Endothelial cell (in vitro differentiated cells): ENCODE data around the gene RBM43. TPM values are rescaled to one million over a fixed set of nuclear protein-coding genes. Genes with fewer than 3 reads are reported as not detected.
"Not testable (repeated sequence)": the region's sequence is repeated elsewhere in the genome, so short reads cannot be mapped to it uniquely, and the experiment has no call there.

Experiments
- DNase-seq: peaks from one replicate; pipeline ENCODE4 v3.0.0; 2021; ENCODE audit warnings: low spot score
- H3K27ac Mint-ChIP-seq: one replicate; pipeline ENCODE4 v1.8.0; 2021; ENCODE audit warnings: mixed read lengths, inconsistent platforms; ENCODE audit not compliant: unreplicated experiment
- H3K27me3 Mint-ChIP-seq: one replicate; pipeline ENCODE4 v1.8.0; 2021; ENCODE audit warnings: mild to moderate bottlenecking, moderate library complexity, mixed read lengths, inconsistent platforms; ENCODE audit not compliant: unreplicated experiment
- H3K36me3 Mint-ChIP-seq: one replicate; pipeline ENCODE4 v1.8.0; 2021; ENCODE audit warnings: mild to moderate bottlenecking, low read depth, mixed read lengths, inconsistent platforms; ENCODE audit not compliant: unreplicated experiment
- H3K4me1 Mint-ChIP-seq: one replicate; pipeline ENCODE4 v1.8.0; 2021; ENCODE audit warnings: mild to moderate bottlenecking, mixed read lengths, inconsistent platforms; ENCODE audit not compliant: unreplicated experiment
- H3K4me3 Mint-ChIP-seq: one replicate; pipeline ENCODE4 v1.8.0; 2021; ENCODE audit warnings: mild to moderate bottlenecking, mixed read lengths, inconsistent platforms; ENCODE audit not compliant: unreplicated experiment
- H3K9me3 Mint-ChIP-seq: one replicate; pipeline ENCODE4 v1.8.0; 2021; ENCODE audit warnings: mixed read lengths, inconsistent platforms; ENCODE audit not compliant: unreplicated experiment
- CTCF ChIP-seq: fragments of 200-600 bp; sonication (generic); IDR thresholded peaks from one replicate; pipeline ENCODE4 v1.5.0; 2021; ENCODE audit warnings: antibody characterized with exemption; ENCODE audit not compliant: unreplicated experiment
- total RNA-seq: library from RNA; stranded (reverse); fragmentation: NEBNext Ultra II Directional; extraction: Animal tissue kit (Norgen Biotek cat#: 25700); gene quantifications from one replicate; pipeline ENCODE4 v1.2.1, GENCODE V29; 2021; ENCODE audit not compliant: unreplicated experiment

The RBM43 gene
- total RNA-seq, 1 donor from 2014 or later: 5.7 TPM

GRCh38 chr2:151241224-151241623 lies 20.4 kb downstream of the RBM43 start:
- Mint-ChIP-seq H3K36me3 (no peaks in the 10 kb centered on the region), H3K27ac (no peak overlapping the region), H3K4me1 (peaks cover 3% of the 10 kb centered on the region), H3K27me3 (no peaks in the 10 kb centered on the region), H3K4me3 (no peak overlapping the region), H3K9me3 (no peaks in the 10 kb centered on the region)
- DNase-seq: no peak
- TF ChIP-seq CTCF: no peak

GRCh38 chr2:151240433-151240832 lies 21.2 kb downstream of the RBM43 start:
- no peaks in the 10 kb centered on the region for H3K27me3 Mint-ChIP-seq
- no peak overlapping the region for H3K27ac Mint-ChIP-seq
- no peaks in the 10 kb centered on the region for H3K36me3 Mint-ChIP-seq
- no peak for TF ChIP-seq CTCF
- no peaks in the 10 kb centered on the region for H3K9me3 Mint-ChIP-seq
- no peak overlapping the region for H3K4me3 Mint-ChIP-seq
- no peak for DNase-seq
- H3K4me1 Mint-ChIP-seq: no peaks in the 10 kb centered on the region

DNA sequence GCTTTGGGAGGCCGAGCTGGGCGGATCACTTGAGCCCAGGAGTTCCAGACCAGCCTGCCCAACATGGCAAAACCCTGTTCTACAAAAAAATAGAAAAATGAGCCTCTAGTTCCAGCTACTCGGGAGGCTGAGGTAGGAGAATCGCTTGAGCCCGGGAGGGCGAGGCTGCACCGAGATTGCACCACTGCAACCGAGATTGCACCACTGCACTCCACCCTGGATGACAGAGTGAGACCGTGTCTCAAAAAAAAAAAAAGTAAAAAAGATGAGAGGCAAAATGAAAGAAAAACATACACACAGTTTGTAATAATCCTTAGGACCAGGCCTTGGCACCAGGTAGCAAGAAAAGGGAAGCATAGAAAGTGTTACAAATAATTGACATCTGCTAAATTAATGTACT lies 22.0 kb downstream of the RBM43 start:
- no peaks in the 10 kb centered on the region for H3K9me3 Mint-ChIP-seq
- no peaks in the 10 kb centered on the region for H3K36me3 Mint-ChIP-seq
- H3K4me1 Mint-ChIP-seq: no peaks in the 10 kb centered on the region
- no peak overlapping the region for H3K4me3 Mint-ChIP-seq
- no peak overlapping the region for H3K27ac Mint-ChIP-seq
- H3K27me3 Mint-ChIP-seq: no peaks in the 10 kb centered on the region
- no peak for TF ChIP-seq CTCF
- DNase-seq: no peak

DNA sequence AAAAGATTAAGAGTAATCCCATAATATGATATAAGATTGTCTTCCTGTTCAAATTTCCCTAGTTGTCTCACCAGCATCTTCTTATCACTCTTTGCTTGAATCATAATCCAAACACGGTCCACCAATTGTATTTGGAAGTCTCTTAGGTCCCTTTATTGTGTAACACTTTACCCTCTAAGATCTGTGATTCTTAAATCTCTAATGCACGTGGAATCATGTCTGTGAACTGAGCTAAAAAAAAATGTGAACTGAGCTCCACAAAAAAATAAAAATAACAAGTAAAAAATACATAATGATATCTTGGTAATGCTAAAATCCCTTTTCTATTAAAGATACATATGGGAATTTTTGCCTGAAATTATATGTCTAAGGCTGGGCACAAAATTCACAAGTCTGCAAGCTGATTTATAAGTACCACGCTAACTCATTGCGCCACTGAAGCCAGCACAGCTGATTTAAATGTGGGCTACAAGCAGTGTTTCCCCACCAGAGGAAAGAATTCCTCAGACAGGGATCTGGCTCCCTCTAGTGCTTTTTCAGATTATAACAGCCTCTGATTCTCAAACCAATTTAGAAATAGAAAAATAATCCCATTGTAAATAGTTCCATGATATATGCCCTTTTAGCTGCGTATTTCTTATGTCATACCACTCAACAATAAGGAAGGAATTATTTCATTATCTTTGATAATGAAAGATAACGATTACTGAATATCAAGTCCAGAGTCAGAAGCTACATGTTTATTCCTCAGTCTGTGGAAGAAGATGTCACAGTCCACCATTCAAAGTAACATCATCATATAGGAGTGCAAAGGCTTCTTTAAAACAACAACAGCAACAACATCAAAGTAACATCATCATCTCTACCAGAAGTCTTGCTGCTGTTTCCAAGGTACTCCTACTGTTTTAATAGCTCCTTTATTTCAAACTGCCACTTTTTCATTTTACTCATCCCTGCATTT lies 22.9 kb downstream of the RBM43 start:
- peak; percentile 54 for DNase-seq
- Mint-ChIP-seq H3K27ac (no peak overlapping the region), H3K4me3 (no peak overlapping the region), H3K9me3 (no peaks in the 10 kb centered on the region), H3K36me3 (no peaks in the 10 kb centered on the region), H3K27me3 (no peaks in the 10 kb centered on the region), H3K4me1 (no peaks in the 10 kb centered on the region)
- TF ChIP-seq CTCF: peak; percentile 94

GRCh38 chr2:151237422-151238025 lies 24.1 kb downstream of the RBM43 start:
- Mint-ChIP-seq H3K4me1 (no peaks in the 10 kb centered on the region), H3K4me3 (no peak overlapping the region), H3K27me3 (no peaks in the 10 kb centered on the region), H3K27ac (no peak overlapping the region), H3K36me3 (no peaks in the 10 kb centered on the region), H3K9me3 (no peaks in the 10 kb centered on the region)
- no peak for DNase-seq
- no peak for TF ChIP-seq CTCF

DNA sequence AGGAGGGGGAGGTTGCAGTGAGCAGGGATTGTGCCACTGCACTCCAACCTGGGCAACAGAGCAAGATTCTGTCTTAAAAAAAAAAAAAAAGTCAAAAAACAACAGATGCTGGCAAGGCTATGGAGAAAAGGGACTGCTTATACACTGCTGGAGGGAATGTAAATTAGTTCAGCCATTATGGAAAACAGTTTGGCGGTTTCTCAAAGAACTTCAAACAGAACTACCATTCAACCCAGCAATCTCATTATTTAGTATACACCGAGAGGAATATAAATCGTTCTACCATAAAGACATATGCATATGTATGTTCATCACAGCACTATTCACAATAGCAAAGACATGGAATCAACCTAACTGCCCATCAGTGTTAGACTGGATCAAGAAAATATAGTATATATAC lies 27.9 kb downstream of the RBM43 start:
- H3K9me3 Mint-ChIP-seq, DNase-seq, H3K27me3 Mint-ChIP-seq, H3K36me3 Mint-ChIP-seq, H3K27ac Mint-ChIP-seq, H3K4me3 Mint-ChIP-seq, H3K4me1 Mint-ChIP-seq: not testable (repeated sequence)

GRCh38 chr2:151233288-151233687 lies 28.4 kb downstream of the RBM43 start:
- not testable (repeated sequence) for H3K4me3 Mint-ChIP-seq, H3K36me3 Mint-ChIP-seq, H3K27ac Mint-ChIP-seq, H3K27me3 Mint-ChIP-seq, H3K9me3 Mint-ChIP-seq, H3K4me1 Mint-ChIP-seq, DNase-seq
